HG03066 (cell line): ENCODE results near the gene GALNT2.

Experiments used
- ATAC-seq: cut with Tn5 transposase; IDR thresholded peaks from one replicate; pipeline ENCODE4 v1.9.1; 2021; ENCODE audit warnings: low read depth; ENCODE audit not compliant: unreplicated experiment

The GALNT2 gene

GRCh38 chr1:230326971-230327891 lies 260.2 kb downstream of the GALNT2 start:
- ATAC-seq, result no peak

DNA sequence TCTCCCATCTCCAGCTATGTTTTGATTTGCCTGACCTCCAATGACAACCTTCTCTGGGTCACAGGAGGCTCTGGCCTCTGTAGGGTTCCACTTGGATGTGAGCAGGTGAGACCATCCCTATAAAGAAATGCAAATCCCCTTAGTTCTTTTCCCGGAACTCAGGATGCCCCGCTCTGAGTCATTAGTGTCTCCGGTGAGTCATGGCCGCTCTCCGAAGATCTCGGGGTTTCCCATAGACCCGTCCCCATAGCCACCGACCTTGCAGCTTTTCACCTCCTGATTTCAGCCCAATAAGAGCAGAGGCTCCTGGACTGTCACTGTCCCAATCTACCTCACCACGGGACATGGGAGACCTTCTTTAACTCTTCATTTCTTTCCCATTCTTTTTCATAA lies 260.9 kb downstream of the GALNT2 start:
- no peak for ATAC-seq

GRCh38 chr1:230328342-230329015 lies 261.4 kb downstream of the GALNT2 start:
- ATAC-seq, result no peak

- ATAC-seq, result no peak
These were observed 263.1 kb downstream of the GALNT2 start for GRCh38 chr1:230330157-230330556.
